HEK293 (cell line): ENCODE data around the gene MRGPRG.
A peak's percentile ranks its signal among the peaks of the same experiment; 100 is the strongest.

Experiments
- OVOL3 ChIP-seq: fragments of 450-650 bp; formaldehyde crosslinking; IDR thresholded peaks from 2 replicates; pipeline ENCODE4 v1.5.1; 2016; ENCODE audit warnings: missing biosample characterization, missing genetic modification characterization
- SALL2 ChIP-seq: fragments of 450-650 bp; formaldehyde crosslinking; IDR thresholded peaks from 2 replicates; pipeline ENCODE4 v1.5.0; 2017; ENCODE audit warnings: missing biosample characterization, mild to moderate bottlenecking, missing genetic modification characterization, borderline replicate concordance
- SCRT1 ChIP-seq: fragments of 450-650 bp; formaldehyde crosslinking; IDR thresholded peaks from 2 replicates; pipeline ENCODE4 v1.5.1; 2016; ENCODE audit warnings: missing biosample characterization, missing genetic modification characterization, borderline replicate concordance
- SP2 ChIP-seq: fragments of 450-650 bp; formaldehyde crosslinking; IDR thresholded peaks from 2 replicates; pipeline ENCODE4 v1.5.1; 2016; ENCODE audit warnings: missing biosample characterization, missing genetic modification characterization
- TRIM28 ChIP-seq: IDR thresholded peaks from 2 replicates; pipeline ENCODE4 v1.6.1; 2011; ENCODE audit warnings: low read length, control low read depth, borderline replicate concordance
- YY2 ChIP-seq: fragments of 450-650 bp; formaldehyde crosslinking; IDR thresholded peaks from 2 replicates; pipeline ENCODE4 v1.5.1; 2016; ENCODE audit warnings: missing biosample characterization, missing genetic modification characterization
- ZBTB20 ChIP-seq: fragments of 450-650 bp; formaldehyde crosslinking; IDR thresholded peaks from 2 replicates; pipeline ENCODE4 v1.5.1; 2016; ENCODE audit warnings: missing biosample characterization, missing genetic modification characterization
- ZNF10 ChIP-seq: fragments of 450-650 bp; formaldehyde crosslinking; IDR thresholded peaks from 2 replicates; pipeline ENCODE4 v1.5.1; 2017; ENCODE audit warnings: missing biosample characterization, missing genetic modification characterization
- ZNF121 ChIP-seq: fragments of 450-650 bp; formaldehyde crosslinking; IDR thresholded peaks from 2 replicates; pipeline ENCODE4 v1.5.1; 2016; ENCODE audit warnings: missing biosample characterization, missing genetic modification characterization
- ZNF132 ChIP-seq: fragments of 450-650 bp; formaldehyde crosslinking; IDR thresholded peaks from 2 replicates; pipeline ENCODE4 v1.5.1; 2017; ENCODE audit warnings: missing biosample characterization, missing genetic modification characterization, borderline replicate concordance
- ZNF138 ChIP-seq: fragments of 450-650 bp; formaldehyde crosslinking; IDR thresholded peaks from 2 replicates; pipeline ENCODE4 v1.5.1; 2016; ENCODE audit warnings: missing biosample characterization, missing genetic modification characterization, borderline replicate concordance
- ZNF302 ChIP-seq: fragments of 450-650 bp; formaldehyde crosslinking; IDR thresholded peaks from 2 replicates; pipeline ENCODE4 v1.5.1; 2016; ENCODE audit warnings: missing biosample characterization, missing genetic modification characterization, low read depth
- ZNF514 ChIP-seq: fragments of 450-650 bp; formaldehyde crosslinking; IDR thresholded peaks from 2 replicates; pipeline ENCODE4 v1.5.1; 2016; ENCODE audit warnings: missing biosample characterization, missing genetic modification characterization
- ZNF521 ChIP-seq: fragments of 450-650 bp; formaldehyde crosslinking; IDR thresholded peaks from 2 replicates; pipeline ENCODE4 v1.5.1; 2017; ENCODE audit warnings: missing biosample characterization, mild to moderate bottlenecking, missing genetic modification characterization
- ZNF549 ChIP-seq: fragments of 450-650 bp; IDR thresholded peaks from 2 replicates; pipeline ENCODE4 v1.5.1; 2018; ENCODE audit warnings: missing biosample characterization, missing genetic modification characterization, mild to moderate bottlenecking, inconsistent platforms, moderate library complexity
- ZNF558 ChIP-seq: fragments of 450-650 bp; formaldehyde crosslinking; IDR thresholded peaks from 2 replicates; pipeline ENCODE4 v1.5.1; 2016; ENCODE audit warnings: missing biosample characterization, missing genetic modification characterization
- ZNF624 ChIP-seq: fragments of 450-650 bp; formaldehyde crosslinking; IDR thresholded peaks from 2 replicates; pipeline ENCODE4 v1.5.1; 2017; ENCODE audit warnings: missing biosample characterization, missing genetic modification characterization
- ZNF629 ChIP-seq: fragments of 450-650 bp; formaldehyde crosslinking; IDR thresholded peaks from 2 replicates; pipeline ENCODE4 v1.5.1; 2017; ENCODE audit warnings: missing biosample characterization, missing genetic modification characterization
- ZNF660 ChIP-seq: fragments of 450-650 bp; IDR thresholded peaks from 2 replicates; pipeline ENCODE4 v1.5.1; 2018; ENCODE audit warnings: missing biosample characterization, mild to moderate bottlenecking, missing genetic modification characterization
- ZNF707 ChIP-seq: fragments of 450-650 bp; formaldehyde crosslinking; IDR thresholded peaks from 2 replicates; pipeline ENCODE4 v1.5.1; 2016; ENCODE audit warnings: missing biosample characterization, missing genetic modification characterization
- ZNF768 ChIP-seq: fragments of 450-650 bp; formaldehyde crosslinking; IDR thresholded peaks from 2 replicates; pipeline ENCODE4 v1.5.1; 2018; ENCODE audit warnings: missing biosample characterization, mild to moderate bottlenecking, missing genetic modification characterization
- TF ChIP-seq, protein P1 (sequence below): fragments of 450-650 bp; formaldehyde crosslinking; IDR thresholded peaks from 2 replicates; pipeline ENCODE4 v1.5.1; 2016; ENCODE audit warnings: missing biosample characterization, missing genetic modification characterization
- TF ChIP-seq, protein P2 (sequence below): fragments of 450-650 bp; formaldehyde crosslinking; conservative IDR thresholded peaks from 2 replicates; pipeline ENCODE4 v1.5.1; 2016; ENCODE audit warnings: low read depth, missing biosample characterization, missing genetic modification characterization
- TF ChIP-seq, protein P3 (sequence below): fragments of 450-650 bp; formaldehyde crosslinking; IDR thresholded peaks from 2 replicates; pipeline ENCODE4 v1.5.1; 2016; ENCODE audit warnings: missing biosample characterization, missing genetic modification characterization
- TF ChIP-seq, protein P4 (sequence below): fragments of 450-650 bp; formaldehyde crosslinking; IDR thresholded peaks from 2 replicates; pipeline ENCODE4 v1.5.1; 2016; ENCODE audit warnings: missing biosample characterization, missing genetic modification characterization
- TF ChIP-seq, protein P5 (sequence below): fragments of 450-650 bp; formaldehyde crosslinking; IDR thresholded peaks from 2 replicates; pipeline ENCODE4 v1.5.1; 2016; ENCODE audit warnings: missing biosample characterization, missing genetic modification characterization
- TF ChIP-seq, protein P6 (sequence below): fragments of 450-650 bp; formaldehyde crosslinking; IDR thresholded peaks from 2 replicates; pipeline ENCODE4; 2016; ENCODE audit warnings: missing biosample characterization, missing genetic modification characterization

Gene MRGPRG

DNA sequence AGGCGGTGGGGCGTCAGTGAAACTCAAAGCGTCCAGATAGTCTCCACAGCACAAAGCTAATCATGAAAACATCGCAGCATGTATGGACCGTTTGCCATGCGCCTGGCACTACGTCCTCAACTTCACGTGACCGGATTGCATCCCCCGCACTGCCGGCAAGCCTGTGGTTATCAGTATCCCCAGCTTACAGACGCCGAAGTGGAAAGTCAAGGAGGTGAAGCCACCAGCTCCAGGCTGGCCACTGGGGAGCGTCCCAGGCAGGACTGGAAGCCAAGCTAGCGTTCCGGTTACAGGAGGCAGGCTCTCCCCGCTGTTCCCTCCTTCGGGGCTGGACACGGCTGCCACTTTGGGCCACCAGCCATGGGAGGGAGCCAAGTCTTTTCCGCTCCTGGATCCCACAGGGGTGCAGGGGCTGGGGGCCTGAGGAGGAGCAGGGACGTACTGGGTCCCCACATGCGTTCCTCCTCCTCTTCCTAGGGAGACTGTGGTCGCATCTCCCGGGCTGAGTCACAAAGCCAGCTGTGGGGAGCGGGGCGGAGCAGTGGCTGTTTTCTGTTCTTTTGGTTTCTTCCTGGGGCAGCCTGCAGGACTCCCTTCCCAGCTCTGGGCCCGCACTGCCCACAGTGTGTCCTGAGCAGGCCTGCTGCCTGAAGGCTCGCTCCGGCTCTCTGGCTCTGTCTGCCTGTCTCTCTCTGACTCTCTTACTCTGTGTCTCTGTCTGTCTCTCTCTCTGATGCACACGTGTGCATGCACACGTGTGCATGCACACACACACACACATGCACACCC lies 49.2 kb downstream of the MRGPRG start (continued):
- TF ChIP-seq, protein P1, sequence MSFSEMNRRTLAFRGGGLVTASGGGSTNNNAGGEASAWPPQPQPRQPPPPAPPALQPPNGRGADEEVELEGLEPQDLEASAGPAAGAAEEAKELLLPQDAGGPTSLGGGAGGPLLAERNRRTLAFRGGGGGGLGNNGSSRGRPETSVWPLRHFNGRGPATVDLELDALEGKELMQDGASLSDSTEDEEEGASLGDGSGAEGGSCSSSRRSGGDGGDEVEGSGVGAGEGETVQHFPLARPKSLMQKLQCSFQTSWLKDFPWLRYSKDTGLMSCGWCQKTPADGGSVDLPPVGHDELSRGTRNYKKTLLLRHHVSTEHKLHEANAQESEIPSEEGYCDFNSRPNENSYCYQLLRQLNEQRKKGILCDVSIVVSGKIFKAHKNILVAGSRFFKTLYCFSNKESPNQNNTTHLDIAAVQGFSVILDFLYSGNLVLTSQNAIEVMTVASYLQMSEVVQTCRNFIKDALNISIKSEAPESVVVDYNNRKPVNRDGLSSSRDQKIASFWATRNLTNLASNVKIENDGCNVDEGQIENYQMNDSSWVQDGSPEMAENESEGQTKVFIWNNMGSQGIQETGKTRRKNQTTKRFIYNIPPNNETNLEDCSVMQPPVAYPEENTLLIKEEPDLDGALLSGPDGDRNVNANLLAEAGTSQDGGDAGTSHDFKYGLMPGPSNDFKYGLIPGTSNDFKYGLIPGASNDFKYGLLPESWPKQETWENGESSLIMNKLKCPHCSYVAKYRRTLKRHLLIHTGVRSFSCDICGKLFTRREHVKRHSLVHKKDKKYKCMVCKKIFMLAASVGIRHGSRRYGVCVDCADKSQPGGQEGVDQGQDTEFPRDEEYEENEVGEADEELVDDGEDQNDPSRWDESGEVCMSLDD (tag by site-specific recombination), result no peak
- TF ChIP-seq ZNF514 (tag by site-specific recombination) (no peak), ZNF10 (tag by site-specific recombination) (no peak), ZNF624 (tag by site-specific recombination) (no peak), ZNF660 (tag by site-specific recombination) (no peak), ZNF558 (no peak), ZNF549 (no peak), YY2 (no peak), SALL2 (no peak), SCRT1 (no peak), ZNF138 (no peak), ZNF302 (tag by site-specific recombination) (no peak), ZNF707 (tag by site-specific recombination) (no peak), ZBTB20 (tag by site-specific recombination) (peak; percentile 59; the same call in 1 of the 2 replicates), TRIM28 (no peak), ZNF132 (tag by site-specific recombination) (no peak), ZNF521 (tag by site-specific recombination) (no peak), ZNF121 (tag by site-specific recombination) (no peak), ZNF768 (tag by site-specific recombination) (no peak), ZNF629 (no peak), OVOL3 (tag by site-specific recombination) (no peak), SP2 (tag by site-specific recombination) (peak; percentile 61)
- TF ChIP-seq, protein P2, sequence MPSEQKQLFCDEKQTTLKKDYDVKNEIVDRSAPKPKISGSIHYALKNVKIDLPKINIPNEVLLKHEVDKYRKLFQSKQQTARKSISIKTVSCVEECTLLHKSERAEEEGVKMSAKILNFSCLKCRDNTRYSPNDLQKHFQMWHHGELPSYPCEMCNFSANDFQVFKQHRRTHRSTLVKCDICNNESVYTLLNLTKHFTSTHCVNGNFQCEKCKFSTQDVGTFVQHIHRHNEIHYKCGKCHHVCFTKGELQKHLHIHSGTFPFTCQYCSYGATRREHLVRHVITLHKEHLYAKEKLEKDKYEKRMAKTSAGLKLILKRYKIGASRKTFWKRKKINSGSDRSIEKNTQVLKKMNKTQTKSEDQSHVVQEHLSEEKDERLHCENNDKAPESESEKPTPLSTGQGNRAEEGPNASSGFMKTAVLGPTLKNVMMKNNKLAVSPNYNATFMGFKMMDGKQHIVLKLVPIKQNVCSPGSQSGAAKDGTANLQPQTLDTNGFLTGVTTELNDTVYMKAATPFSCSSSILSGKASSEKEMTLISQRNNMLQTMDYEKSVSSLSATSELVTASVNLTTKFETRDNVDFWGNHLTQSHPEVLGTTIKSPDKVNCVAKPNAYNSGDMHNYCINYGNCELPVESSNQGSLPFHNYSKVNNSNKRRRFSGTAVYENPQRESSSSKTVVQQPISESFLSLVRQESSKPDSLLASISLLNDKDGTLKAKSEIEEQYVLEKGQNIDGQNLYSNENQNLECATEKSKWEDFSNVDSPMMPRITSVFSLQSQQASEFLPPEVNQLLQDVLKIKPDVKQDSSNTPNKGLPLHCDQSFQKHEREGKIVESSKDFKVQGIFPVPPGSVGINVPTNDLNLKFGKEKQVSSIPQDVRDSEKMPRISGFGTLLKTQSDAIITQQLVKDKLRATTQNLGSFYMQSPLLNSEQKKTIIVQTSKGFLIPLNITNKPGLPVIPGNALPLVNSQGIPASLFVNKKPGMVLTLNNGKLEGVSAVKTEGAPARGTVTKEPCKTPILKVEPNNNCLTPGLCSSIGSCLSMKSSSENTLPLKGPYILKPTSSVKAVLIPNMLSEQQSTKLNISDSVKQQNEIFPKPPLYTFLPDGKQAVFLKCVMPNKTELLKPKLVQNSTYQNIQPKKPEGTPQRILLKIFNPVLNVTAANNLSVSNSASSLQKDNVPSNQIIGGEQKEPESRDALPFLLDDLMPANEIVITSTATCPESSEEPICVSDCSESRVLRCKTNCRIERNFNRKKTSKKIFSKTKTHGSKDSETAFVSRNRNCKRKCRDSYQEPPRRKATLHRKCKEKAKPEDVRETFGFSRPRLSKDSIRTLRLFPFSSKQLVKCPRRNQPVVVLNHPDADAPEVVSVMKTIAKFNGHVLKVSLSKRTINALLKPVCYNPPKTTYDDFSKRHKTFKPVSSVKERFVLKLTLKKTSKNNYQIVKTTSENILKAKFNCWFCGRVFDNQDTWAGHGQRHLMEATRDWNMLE (tag by site-specific recombination), result no peak
- TF ChIP-seq, protein P3, sequence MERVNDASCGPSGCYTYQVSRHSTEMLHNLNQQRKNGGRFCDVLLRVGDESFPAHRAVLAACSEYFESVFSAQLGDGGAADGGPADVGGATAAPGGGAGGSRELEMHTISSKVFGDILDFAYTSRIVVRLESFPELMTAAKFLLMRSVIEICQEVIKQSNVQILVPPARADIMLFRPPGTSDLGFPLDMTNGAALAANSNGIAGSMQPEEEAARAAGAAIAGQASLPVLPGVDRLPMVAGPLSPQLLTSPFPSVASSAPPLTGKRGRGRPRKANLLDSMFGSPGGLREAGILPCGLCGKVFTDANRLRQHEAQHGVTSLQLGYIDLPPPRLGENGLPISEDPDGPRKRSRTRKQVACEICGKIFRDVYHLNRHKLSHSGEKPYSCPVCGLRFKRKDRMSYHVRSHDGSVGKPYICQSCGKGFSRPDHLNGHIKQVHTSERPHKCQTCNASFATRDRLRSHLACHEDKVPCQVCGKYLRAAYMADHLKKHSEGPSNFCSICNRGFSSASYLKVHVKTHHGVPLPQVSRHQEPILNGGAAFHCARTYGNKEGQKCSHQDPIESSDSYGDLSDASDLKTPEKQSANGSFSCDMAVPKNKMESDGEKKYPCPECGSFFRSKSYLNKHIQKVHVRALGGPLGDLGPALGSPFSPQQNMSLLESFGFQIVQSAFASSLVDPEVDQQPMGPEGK (tag by site-specific recombination), result peak; percentile 62
- TF ChIP-seq, protein P4, sequence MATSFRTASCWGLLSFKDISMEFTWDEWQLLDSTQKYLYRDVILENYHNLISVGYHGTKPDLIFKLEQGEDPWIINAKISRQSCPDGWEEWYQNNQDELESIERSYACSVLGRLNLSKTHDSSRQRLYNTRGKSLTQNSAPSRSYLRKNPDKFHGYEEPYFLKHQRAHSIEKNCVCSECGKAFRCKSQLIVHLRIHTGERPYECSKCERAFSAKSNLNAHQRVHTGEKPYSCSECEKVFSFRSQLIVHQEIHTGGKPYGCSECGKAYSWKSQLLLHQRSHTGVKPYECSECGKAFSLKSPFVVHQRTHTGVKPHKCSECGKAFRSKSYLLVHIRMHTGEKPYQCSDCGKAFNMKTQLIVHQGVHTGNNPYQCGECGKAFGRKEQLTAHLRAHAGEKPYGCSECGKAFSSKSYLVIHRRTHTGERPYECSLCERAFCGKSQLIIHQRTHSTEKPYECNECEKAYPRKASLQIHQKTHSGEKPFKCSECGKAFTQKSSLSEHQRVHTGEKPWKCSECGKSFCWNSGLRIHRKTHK (tag by site-specific recombination), result no peak
- TF ChIP-seq, protein P5, sequence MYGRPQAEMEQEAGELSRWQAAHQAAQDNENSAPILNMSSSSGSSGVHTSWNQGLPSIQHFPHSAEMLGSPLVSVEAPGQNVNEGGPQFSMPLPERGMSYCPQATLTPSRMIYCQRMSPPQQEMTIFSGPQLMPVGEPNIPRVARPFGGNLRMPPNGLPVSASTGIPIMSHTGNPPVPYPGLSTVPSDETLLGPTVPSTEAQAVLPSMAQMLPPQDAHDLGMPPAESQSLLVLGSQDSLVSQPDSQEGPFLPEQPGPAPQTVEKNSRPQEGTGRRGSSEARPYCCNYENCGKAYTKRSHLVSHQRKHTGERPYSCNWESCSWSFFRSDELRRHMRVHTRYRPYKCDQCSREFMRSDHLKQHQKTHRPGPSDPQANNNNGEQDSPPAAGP, result no peak
- TF ChIP-seq, protein P6, sequence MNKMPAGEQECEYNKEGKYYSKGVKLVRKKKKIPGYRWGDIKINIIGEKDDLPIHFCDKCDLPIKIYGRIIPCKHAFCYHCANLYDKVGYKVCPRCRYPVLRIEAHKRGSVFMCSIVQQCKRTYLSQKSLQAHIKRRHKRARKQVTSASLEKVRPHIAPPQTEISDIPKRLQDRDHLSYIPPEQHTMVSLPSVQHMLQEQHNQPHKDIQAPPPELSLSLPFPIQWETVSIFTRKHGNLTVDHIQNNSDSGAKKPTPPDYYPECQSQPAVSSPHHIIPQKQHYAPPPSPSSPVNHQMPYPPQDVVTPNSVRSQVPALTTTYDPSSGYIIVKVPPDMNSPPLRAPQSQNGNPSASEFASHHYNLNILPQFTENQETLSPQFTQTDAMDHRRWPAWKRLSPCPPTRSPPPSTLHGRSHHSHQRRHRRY, result no peak
